Measurements from ENCODE around the gene IKZF1. TPM values are rescaled to one million over a fixed set of nuclear protein-coding genes. Genes with fewer than 3 reads are reported as not detected.

Gene IKZF1
- total and polyA plus RNA-seq, 9 of the 15 experiments (the other 6 are each of a cell fraction or from before 2014, with no cell fraction given), result 12.6 to 85.3 (median 44.7) TPM

DNA sequence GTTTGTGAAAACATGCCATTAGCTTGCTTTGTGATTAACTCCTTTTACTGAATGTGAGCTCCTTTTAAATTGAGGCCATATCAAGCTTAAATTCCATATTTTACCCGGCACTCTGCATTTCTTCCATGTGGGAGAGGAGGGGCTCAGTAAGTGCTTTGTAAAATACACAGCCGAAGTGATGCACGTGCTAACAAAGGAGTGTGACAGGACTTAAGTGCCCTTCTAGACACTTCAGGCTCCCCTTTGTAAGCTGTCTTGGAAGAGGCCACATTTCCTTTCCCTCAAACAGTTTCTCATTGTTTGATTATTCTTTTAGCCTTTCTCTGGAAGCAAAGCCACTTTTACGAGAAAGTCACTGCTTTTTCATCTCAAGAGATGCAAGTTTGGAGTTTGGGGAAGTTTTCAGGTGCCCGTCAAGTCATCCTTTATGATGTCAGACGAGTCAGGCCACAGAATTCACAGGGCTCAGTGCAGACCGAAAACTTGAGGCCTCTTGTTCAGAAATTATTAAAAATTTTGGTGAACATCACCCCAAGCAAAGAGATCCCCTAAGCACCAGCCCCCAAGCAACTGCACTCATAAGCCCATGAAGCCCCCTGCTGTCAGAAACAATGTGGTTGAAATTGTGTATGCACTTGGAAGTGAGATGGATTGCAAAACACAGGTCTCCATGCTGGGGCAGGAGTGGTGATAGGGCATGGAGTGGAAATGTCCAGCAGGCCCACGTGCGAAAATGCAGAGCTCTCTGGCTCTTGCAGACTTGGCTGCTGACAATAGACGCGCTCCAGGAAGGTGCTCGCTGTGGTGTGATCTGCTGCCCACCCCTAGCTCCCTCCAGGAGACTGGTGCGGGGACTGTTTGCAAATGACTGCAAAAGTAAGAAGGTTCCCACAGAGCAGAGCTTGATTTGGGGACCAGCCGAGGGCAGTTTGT is 11.5 kb downstream of the IKZF1 start:
- TF ChIP-seq CEBPB (tag; IDR thresholded peaks at IDR 0.05) (peak; percentile 45; the same call in 1 of the 2 replicates), ZNF12 (CRISPR knock-in tag; IDR thresholded peaks at IDR 0.05) (no peak), MECOM (CRISPR knock-in tag; IDR thresholded peaks at IDR 0.05) (no peak)
- TF ChIP-seq, protein P1, sequence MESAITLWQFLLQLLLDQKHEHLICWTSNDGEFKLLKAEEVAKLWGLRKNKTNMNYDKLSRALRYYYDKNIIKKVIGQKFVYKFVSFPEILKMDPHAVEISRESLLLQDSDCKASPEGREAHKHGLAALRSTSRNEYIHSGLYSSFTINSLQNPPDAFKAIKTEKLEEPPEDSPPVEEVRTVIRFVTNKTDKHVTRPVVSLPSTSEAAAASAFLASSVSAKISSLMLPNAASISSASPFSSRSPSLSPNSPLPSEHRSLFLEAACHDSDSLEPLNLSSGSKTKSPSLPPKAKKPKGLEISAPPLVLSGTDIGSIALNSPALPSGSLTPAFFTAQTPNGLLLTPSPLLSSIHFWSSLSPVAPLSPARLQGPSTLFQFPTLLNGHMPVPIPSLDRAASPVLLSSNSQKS (CRISPR knock-in tag; IDR thresholded peaks at IDR 0.05), result no peak
- Histone ChIP-seq H3K9me1 (ENCODE audit: control insufficient read depth, insufficient read depth, low read length) (no peaks in the 10 kb centered on the region), H3K4me3 (no peak overlapping the region), H2AFZ (ENCODE audit: low read depth, low read length) (no peak overlapping the region), H3K9me3 (replicated peaks; ENCODE audit: control insufficient read depth, insufficient read depth, low read depth, low read length) (no peaks in the 10 kb centered on the region), H3K4me1 (replicated peaks in 1 of 2; ENCODE audit: control insufficient read depth in 2 of 2, insufficient read depth in 2 of 2, low read length in 2 of 2) (peaks cover 19 to 48% of the 10 kb centered on the region in 2 experiments), H3K27me3 (ENCODE audit: control insufficient read depth in 2 of 2, insufficient read depth in 2 of 2, low read length in 2 of 2) (no peaks in the 10 kb centered on the region), H3K79me2 (ENCODE audit: control insufficient read depth, insufficient read depth, low read length) (peaks cover 96% of the 10 kb centered on the region), H3K36me3 (ENCODE audit: control insufficient read depth, insufficient read depth, low read length) (peaks cover 47% of the 10 kb centered on the region), H3K9ac (ENCODE audit: insufficient read depth in 1 of 2, low read depth in 2 of 2, low read length in 2 of 2) (peak overlapping the region; percentile 5 to 82; a peak in 2 of 4 replicates), H3K4me2 (ENCODE audit: insufficient read depth, low read length) (peak overlapping the region; percentile 5; the same call in 1 of the 2 replicates), H3K27ac (ENCODE audit: extremely low read depth, low read depth, low read length) (no peak overlapping the region; the same call in 2 of the 3 replicates), H4K20me1 (replicated peaks; ENCODE audit: control insufficient read depth, insufficient read depth, low read length) (no peaks in the 10 kb centered on the region)
- no peak for FAIRE-seq
- intact Hi-C loops (cut with micrococcal nuclease) (no loop called here), in situ Hi-C loops (cut with MboI) (no loop called here)
- BruUV-seq (replicated peaks), result no TSS peak
- ChIA-PET POLR2A (interaction anchor here (2.8 kb wide), 1 partner anchor 22 kb away, joined by 10 read pairs; no protein-coding TSS in a partner anchor), CTCF (ENCODE audit: low intra/inter-chr PET ratio) (no interaction called here)
- peak; percentile 6; the same call in 2 of the 3 replicates for ATAC-seq
- 81% methylated on average over 14 of the region's 14 CpGs for WGBS (ENCODE audit: insufficient coverage, low coverage, missing lambda C conversion rate)
- DNase-seq (ENCODE audit: extremely low read depth in 1 of 4, low spot score in 3 of 4), result no peak
